Gastroesophageal sphincter (tissue), 3 donors: ENCODE measurements around the gene KAZN.

Source experiments
- EP300 ChIP-seq: sonication (generic); formaldehyde crosslinking; IDR thresholded peaks from one replicate; pipeline ENCODE4 v1.6.1; 2017; ENCODE audit warnings: antibody characterized with exemption, mild to moderate bottlenecking
- POLR2A ChIP-seq, 2 donors: fragments of 450-650 bp; IDR thresholded peaks; one replicate each; pipeline ENCODE4 v1.6.1; 2017; ENCODE audit warnings: antibody characterized with exemption in 2 of 2, mild to moderate bottlenecking in 2 of 2, moderate library complexity in 1 of 2
- POLR2AphosphoS5 ChIP-seq: sonication (generic); formaldehyde crosslinking; IDR thresholded peaks from one replicate; pipeline ENCODE4 v1.6.1; 2017; ENCODE audit warnings: antibody characterized with exemption
- TF ChIP-seq, protein P1 (sequence below), 4 experiments: fragments of 200-600 bp in 2 of 4; fragments of 450-650 bp in 2 of 4; sonication (generic) in 1 of 4; IDR thresholded peaks; one replicate each; pipeline ENCODE4 v1.5.1; 2017 to 2019; ENCODE audit warnings: antibody characterized with exemption in 4 of 4, mild to moderate bottlenecking in 2 of 4, moderate library complexity in 2 of 4

DNA sequence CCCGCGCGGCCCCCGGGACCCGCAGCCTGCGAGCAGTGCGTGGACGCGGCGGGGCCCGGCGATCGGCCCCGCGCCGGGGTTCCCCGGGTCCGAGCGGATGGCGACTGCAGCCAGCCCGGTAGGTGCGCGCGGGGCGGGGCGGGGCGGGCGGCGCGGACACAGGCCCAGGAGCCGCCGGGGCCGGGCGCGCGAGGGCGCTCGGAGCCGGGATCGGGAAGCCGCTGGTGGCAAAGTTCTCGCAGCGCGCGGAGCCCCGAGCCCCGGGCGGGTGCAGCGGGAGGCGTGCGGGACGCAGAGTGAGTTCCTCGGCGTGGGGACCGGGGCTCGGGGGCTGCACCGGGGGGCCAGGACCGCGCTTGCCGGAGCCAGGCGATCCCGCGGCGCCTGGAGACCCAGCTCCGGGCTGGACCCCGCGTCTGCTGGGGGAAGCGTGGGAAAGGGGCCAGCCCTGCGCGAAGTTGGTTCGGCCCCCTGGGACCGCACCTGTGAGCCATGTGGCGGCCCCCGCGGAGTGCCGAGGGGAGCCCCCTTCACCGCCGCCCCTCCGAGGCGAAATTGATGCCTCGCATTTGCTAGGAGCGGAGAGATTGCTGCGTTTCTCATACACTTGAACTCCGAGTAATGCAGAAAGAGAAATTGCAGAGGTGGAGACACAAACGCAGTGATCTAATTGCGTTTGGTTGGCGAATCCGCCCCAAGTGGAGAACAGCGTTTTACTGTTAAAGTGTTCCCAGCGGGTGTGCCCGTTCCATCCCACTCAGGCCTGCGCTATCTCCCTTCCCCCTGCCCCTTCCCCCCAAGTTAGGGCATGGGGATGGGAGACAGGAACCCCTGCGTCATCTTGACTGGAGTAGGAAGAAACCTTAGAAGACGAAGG lies 326.2 kb downstream of the KAZN start:
- TF ChIP-seq POLR2AphosphoS5 (peak; percentile 9), EP300 (no peak), POLR2A (IDR thresholded peaks at IDR 0.05) (no peak)
- TF ChIP-seq, protein P1, sequence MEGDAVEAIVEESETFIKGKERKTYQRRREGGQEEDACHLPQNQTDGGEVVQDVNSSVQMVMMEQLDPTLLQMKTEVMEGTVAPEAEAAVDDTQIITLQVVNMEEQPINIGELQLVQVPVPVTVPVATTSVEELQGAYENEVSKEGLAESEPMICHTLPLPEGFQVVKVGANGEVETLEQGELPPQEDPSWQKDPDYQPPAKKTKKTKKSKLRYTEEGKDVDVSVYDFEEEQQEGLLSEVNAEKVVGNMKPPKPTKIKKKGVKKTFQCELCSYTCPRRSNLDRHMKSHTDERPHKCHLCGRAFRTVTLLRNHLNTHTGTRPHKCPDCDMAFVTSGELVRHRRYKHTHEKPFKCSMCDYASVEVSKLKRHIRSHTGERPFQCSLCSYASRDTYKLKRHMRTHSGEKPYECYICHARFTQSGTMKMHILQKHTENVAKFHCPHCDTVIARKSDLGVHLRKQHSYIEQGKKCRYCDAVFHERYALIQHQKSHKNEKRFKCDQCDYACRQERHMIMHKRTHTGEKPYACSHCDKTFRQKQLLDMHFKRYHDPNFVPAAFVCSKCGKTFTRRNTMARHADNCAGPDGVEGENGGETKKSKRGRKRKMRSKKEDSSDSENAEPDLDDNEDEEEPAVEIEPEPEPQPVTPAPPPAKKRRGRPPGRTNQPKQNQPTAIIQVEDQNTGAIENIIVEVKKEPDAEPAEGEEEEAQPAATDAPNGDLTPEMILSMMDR (IDR thresholded peaks at IDR 0.05), result peak in 2 of 4 experiments; percentile 32 to 52
